HL-60 (cell line): ENCODE measurements around the gene TULP1.

Source experiments
- DNase-seq, 2 experiments: peaks; one replicate each; pipeline ENCODE4 v3.0.0-alpha.2; 2010 to 2020; ENCODE audit warnings: low read depth in 1 of 2, low spot score in 1 of 2
- H3K27ac ChIP-seq: fragments of 250-450 bp; sonication (Bioruptor Pico); replicated peaks from 2 replicates; pipeline ENCODE4 v1.5.1; 2020; ENCODE audit warnings: mild to moderate bottlenecking, moderate library complexity
- H3K27me3 ChIP-seq: fragments of 250-450 bp; sonication (Bioruptor Pico); 2 replicates; pipeline ENCODE4 v1.5.1; 2021; ENCODE audit warnings: mild to moderate bottlenecking, moderate library complexity; ENCODE audit not compliant: insufficient read depth, poor library complexity, severe bottlenecking
- H3K4me3 ChIP-seq: replicated peaks from 2 replicates; pipeline ENCODE4 v1.5.1; 2011; ENCODE audit warnings: mild to moderate bottlenecking, control low read depth, low read length; ENCODE audit not compliant: insufficient read depth
- CTCF ChIP-seq: IDR thresholded peaks from one replicate; pipeline ENCODE4 v1.5.1; 2011; ENCODE audit warnings: low read length, control low read depth, inconsistent platforms; ENCODE audit not compliant: insufficient read depth
- GABPA ChIP-seq: IDR thresholded peaks from 2 replicates; pipeline ENCODE4 v1.6.1; 2012; ENCODE audit warnings: low read depth
- POLR2AphosphoS5 ChIP-seq: IDR thresholded peaks from 2 replicates; pipeline ENCODE4 v1.6.1; 2012; ENCODE audit warnings: low read depth
- REST ChIP-seq: IDR thresholded peaks from 2 replicates; pipeline ENCODE4 v1.6.1; 2012; ENCODE audit warnings: low read depth; ENCODE audit not compliant: insufficient replicate concordance
- SPI1 ChIP-seq: IDR thresholded peaks from 2 replicates; pipeline ENCODE4 v1.6.1; 2012; ENCODE audit warnings: low read depth, mild to moderate bottlenecking, borderline replicate concordance

TULP1 gene

GRCh38 chr6:35497571-35498421, 14.9 kb downstream of the TULP1 start:
- Histone ChIP-seq H3K27me3 (peaks cover 4% of the 10 kb centered on the region), H3K27ac (peak overlapping the region; percentile 53; the same call in 1 of the 2 replicates), H3K4me3 (peak overlapping the region; percentile 42)
- peak in 1 of 2 experiments; percentile 53 for DNase-seq
- TF ChIP-seq CTCF = no peak
- peak; percentile 34; the same call in 1 of the 2 replicates for TF ChIP-seq SPI1

GRCh38 chr6:35496841-35497570, 15.7 kb downstream of the TULP1 start, which contains the start of gene TEAD3:
TSS of gene TEAD3 (minus strand) at chr6:35497079.
- TF ChIP-seq REST (no peak), POLR2AphosphoS5 (no peak), CTCF (no peak), SPI1 (no peak), GABPA (no peak)
- H3K27me3 ChIP-seq = no peaks in the 10 kb centered on the region
- H3K4me3 ChIP-seq = peak within 1 kb of the TSS; percentile 42
- DNase-seq = peak in 1 of 2 experiments; percentile 41
- peak within 1 kb of the TSS; percentile 53; the same call in 1 of the 2 replicates for H3K27ac ChIP-seq

GRCh38 chr6:35496036-35496840, 16.5 kb downstream of the TULP1 start:
- DNase-seq = no peak

More at GRCh38 chr6:35496036-35496840, 16.5 kb downstream of the TULP1 start:
- no peak overlapping the region for H3K27ac ChIP-seq
- no peaks in the 10 kb centered on the region for H3K27me3 ChIP-seq
- TF ChIP-seq CTCF (no peak), REST (no peak)
- H3K4me3 ChIP-seq = peak overlapping the region; percentile 42
